DMS53 treated with DMSO at 0.1 percent for 48 hours (cell line): ENCODE results near the gene DAGLB.
"Not testable (repeated sequence)": the region's sequence is repeated elsewhere in the genome, so short reads cannot be mapped to it uniquely, and the experiment has no call there.

Experiments
- DNase-seq: peaks from one replicate; lab custom pipeline; 2025; ENCODE audit not compliant: unreplicated experiment; lab: John Stamatoyannopoulos, UW

Gene DAGLB

DNA sequence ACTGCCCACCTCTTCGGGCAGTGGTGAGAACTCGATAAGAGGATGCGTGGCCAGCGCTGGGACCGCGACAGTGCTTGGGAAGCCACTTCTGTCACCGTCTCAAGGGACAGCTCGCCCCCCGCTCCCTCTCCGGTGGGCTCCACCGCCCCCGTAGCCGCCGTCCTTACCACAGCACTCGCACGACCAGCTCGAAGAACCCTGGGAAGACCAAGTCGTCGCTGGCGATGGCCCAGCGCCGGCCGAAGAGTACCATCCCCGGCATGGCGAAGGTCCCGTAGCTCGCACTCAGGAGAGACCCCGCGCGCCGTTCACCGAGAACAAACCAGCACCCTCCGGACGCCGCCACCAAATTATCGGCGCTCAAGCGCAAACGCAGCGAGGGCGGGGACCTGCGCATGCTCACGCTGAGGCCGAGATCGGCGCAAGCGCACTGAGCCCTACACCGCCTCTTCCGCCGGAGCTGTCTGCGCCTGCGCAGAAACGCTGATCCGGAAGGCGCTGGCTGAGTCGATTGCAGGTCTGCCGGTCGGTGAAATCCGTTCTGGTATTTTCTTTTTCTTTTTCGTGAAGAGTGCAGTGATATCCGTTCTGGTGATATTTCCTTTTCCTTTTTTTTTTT is at the start of gene DAGLB:
Gene DAGLB, minus strand, starts transcription at position 374 of the 619 bp plus-strand sequence. Its CDS starts 112 bp downstream, at position 262.
- peak; percentile 88 for DNase-seq

DNA sequence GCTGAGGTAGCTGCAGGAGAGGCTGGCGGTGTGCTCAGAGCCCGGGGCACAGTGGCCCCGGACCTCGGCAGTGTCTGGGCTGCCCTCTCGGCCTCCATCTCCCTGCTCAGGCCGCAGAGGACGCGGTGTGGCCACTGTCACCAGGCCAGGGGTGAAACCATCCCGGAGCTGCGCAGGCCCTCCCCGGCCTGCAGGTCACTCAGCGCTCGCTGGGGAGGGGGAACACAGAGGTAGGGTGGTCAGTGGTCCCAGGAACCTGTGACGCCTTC is 49.8 kb upstream of the DAGLB start:
- DNase-seq = no peak

DNA sequence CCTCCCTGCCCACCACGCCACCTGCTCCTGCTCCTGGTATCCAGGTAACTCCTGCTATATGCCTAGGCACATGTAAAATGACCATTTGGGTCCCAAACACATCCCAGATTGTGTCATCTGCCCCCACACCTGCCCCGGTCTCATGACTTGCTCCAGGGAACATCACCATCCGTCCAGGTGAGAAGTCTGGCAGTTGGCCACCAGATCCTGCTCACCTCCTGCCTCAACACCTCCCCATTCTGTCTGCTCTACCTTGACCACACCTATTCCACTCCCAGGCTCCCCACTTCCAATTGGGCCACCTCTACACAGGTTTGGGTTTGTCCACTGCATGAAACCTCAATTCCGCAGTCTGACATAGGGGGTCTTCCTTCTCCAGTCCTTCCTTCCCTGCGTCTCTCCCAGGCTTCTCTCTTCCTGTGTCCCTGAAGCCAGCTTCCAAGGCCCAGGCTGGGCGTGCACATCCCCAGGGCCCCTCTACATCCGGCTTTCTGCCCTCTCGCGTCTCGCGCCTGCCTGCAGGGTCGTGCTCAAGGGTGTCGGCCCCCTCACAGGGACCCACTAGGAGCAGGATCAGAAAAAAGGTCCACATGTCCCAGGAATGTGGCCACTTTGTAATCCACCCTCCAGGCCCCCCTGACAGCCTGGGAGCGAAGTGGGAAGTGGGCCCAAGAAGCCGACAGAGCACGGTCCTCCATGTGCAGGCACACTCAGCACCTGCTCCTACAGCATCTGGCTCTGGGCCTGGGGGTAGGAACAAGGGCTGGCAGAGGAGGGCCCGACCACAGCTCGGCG is 49.3 kb upstream of the DAGLB start:
- DNase-seq = no peak

DNA sequence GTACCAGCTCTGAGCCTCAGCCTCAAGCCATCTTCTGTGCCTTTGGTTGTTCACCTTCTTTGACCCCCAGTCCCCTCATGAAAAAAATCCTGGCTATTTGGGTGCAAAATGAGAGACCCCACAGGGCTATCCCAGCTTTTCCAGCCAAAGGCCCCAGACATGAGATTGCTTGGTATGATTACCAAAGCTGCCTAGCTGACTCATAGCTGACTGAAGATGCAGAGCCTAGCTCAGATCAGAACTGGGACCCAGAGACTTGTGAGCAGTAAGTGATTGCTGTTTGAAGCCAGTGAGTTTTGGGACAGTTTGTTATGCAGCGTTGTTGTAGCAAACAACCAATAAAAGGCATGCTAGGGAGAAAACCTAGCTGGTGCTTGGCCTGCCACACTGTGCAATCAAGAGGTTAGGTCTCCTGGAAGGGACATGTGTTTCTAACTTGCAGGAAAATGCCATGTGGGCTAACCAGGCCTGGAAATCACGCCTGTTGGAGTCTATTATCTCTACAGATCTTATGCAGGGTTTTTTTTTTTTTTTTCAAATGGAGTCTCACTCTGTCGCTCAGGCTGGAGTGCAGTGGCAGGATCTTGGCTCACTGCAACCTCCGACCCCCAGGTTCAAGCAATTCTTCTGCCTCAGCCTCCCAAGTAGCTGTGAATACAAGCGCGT is 48.0 kb upstream of the DAGLB start:
- DNase-seq = no peak

GRCh38 chr7:6494365-6494764 is 46.6 kb upstream of the DAGLB start:
- no peak for DNase-seq

GRCh38 chr7:6491194-6491593 is 43.4 kb upstream of the DAGLB start:
- no peak for DNase-seq

- DNase-seq = no peak
Measured at GRCh38 chr7:6489612-6490011, 41.9 kb upstream of the DAGLB start.

DNA sequence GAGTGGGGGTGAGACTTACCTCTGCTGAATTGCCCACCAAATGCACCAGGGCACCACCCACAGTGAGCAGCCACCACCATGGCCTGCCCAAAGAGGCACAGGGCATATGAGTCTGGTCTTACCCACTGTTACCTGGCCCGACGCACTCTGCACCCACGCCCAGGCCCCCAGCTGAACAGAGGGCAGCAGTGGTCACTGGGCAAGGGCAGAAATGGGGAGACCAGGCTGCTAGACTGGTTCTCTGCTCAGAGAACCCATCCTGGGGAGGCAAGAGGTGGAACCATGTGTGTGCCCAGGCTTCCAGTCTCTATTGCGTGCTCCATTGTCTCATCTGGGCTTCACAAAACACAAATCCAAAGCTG is 39.4 kb upstream of the DAGLB start:
- no peak for DNase-seq

DNA sequence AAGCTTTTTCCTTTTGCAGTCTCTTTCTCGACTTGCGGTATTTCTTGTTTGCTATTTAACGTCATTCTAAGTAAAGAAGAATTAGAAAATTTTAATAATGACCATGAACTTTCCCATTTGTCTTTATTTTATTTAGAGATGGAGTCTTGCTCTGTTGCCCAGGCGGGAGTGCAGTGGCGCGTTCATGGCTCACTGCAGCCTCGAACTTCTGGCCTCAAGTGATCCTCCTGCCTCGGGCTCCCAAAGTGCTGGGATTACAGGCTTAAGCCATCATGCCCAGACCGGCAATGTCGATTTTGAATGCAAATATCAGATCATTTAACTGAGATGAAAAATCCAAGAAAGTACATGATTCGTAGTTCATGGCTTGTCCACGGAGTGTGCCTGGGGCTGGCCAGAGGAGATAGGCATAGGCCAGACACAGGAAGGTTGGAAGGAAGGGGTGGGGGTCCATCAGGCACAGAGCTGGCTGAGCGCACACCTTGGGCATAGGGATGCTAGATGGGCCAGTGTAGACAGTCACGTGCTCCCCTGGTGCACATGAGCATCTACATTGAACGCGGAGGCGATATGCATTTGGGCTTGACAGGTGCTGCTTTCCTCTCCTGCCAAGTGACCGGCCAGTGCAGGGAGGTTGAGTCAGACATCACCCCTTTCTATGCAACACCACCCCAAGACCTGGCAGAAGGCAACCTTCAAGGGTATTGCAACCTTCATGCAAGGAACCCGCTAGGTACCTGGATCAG is 38.9 kb upstream of the DAGLB start:
- DNase-seq = no peak

GRCh38 chr7:6482743-6483119 is 35.0 kb upstream of the DAGLB start:
- no peak for DNase-seq

- DNase-seq = no peak
Measured at GRCh38 chr7:6482307-6482706, 34.6 kb upstream of the DAGLB start.

DNA sequence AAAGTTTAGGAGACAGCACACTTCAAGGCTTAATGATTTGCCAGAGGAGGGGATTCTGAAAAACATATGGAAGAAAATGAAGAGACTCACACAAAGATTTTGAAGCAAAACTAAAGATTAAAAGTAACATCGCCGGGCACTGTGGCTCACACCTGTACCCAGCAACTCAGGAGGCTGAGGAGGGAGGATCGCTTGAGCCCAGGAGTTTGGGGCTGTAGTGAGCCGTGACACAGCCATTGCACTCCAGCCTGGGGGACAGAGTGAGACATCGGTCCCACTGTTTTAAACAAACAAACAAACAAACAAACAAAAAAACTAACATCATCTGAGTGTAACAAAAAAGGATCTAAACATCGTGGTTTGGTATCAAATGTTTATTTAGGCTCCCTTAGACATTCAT is 33.7 kb upstream of the DAGLB start:
- no peak for DNase-seq

- no peak for DNase-seq
Measured at GRCh38 chr7:6480323-6480660, 32.5 kb upstream of the DAGLB start.

DNA sequence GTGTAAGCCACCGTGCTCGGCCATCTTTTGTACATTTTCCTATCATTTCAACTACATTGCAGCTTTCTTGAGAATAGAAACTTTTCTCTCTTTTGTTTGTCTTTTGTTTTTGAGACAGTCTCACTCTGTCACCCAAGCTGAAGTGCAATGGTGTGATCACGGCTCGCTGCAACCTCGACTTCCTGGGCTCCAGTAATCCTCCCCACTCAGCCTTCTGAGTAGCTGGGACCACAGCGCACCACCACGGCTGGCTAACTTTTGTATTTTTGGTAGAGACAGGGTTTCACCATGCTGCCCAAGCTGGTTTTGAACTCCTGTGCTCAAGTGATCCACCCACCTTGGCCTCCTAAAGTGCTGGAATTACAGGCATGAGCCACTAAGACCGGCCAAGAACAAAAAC is 31.3 kb upstream of the DAGLB start:
- no peak for DNase-seq

GRCh38 chr7:6478186-6478585 is 30.4 kb upstream of the DAGLB start:
- no peak for DNase-seq

DNA sequence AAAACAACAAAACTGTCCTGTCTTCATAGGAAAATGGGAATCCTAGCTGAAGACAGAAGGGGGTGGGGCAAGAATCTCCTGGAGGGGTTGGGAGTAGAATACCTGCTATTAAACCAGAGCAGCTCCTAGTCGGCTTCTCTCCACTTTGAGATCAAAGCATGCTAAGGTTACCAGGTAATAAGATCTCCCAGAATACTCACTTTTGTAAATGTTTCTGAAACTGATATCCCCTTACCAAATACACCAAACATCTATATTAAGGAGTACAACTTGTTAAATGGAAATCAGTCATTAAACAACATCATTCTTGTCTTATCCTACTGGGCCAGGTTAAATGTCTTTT is 29.5 kb upstream of the DAGLB start:
- DNase-seq = no peak

- no peak for DNase-seq
Measured at GRCh38 chr7:6476596-6477317, 29.0 kb upstream of the DAGLB start.

- no peak for DNase-seq
Measured at GRCh38 chr7:6475433-6476186, 27.9 kb upstream of the DAGLB start.

DNA sequence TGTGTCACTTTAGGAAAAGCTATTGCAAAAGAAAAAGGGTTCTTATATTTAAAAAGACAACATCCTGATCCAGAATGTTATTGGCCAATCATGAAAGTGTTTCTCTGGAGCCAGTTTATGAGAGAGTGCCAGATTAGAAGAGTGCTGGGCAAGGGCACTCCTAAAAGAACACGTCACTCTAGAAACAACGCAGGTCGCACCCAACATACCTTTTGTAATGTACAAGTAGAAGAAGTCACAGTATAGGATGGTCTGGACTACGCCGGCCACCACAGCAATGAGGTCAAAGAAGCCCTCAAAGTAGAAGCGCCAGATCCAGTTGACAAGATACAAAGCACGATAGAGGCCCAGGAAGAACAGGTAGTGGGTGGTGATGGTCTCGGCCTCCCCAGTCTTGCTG is 18.1 kb upstream of the DAGLB start:
- DNase-seq = no peak

DNA sequence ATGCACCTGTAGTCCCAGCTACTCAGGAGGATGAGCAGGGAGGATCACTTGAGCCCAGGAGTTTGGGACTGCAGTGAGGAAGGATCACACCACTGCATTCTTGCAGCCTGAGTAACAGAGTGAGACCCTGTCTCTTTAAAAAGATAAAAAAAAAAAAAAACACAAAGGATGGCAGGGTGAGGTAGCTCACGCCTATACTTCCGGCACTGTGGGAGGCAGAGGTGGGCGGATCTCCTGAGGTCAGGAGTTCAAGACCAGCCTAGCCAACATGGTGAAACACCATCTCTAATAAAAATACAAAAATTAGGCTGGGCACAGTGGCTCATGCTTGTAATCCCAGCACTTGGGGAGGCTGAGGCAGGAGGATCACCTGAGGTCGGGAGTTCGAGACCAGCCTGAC is 15.9 kb upstream of the DAGLB start:
- DNase-seq = not testable (repeated sequence)
